Measurements from ENCODE around the gene MUS81.

DNA sequence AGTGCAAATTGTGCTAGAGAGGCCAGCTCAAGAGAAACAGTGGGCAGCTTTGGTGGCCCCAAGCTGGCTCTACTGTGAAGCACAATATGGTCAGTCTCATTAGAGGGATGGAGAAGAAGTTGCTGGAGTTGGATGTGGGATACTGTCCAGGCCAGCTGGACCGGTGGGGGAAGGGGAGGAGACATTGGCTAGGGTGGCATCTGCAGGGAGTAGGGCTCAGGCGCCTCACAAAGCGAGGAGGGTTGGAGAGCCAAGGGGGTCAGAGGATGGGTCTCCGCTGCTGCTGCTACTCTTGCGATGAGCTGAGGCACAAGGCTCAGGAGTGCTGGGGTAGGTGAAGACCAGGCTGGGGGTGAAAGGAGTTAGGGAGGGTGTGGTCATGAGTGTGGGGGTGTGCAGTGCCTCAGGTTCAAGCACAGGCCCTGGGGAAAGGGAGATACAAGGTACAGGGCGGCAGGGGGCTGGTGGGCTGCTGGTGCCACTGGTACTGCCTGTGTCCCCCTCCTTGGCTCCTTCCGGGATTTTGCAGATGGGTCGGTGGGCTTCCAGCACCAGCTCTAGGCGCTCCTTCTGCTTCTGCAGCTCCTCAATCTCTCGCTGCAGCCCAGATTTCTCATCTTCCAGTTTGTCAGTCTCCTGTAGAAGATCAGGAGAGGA lies 32.6 kb downstream of the MUS81 start:
- TF ChIP-seq ZFP36 (IDR thresholded peaks at IDR 0.05; ENCODE audit: borderline replicate concordance, low read depth, low read length, partially characterized antibody) (no peak), TGIF2 (CRISPR knock-in tag; IDR thresholded peaks at IDR 0.05) (no peak), STAT5B (CRISPR knock-in tag; IDR thresholded peaks at IDR 0.05) (no peak), RAD21 (CRISPR knock-in tag; IDR thresholded peaks at IDR 0.05) (no peak), RXRA (CRISPR knock-in tag; IDR thresholded peaks at IDR 0.05) (no peak), RCOR2 (CRISPR knock-in tag; IDR thresholded peaks at IDR 0.05) (no peak), EZH2 (conservative IDR thresholded peaks at IDR 0.05; ENCODE audit: low read depth, low read length) (no peak), NR2C2 (CRISPR knock-in tag; IDR thresholded peaks at IDR 0.05; ENCODE audit: borderline replicate concordance) (no peak), MAFF (IDR thresholded peaks at IDR 0.05; ENCODE audit: low read depth, low read length) (no peak)
- TF ChIP-seq, protein P1, sequence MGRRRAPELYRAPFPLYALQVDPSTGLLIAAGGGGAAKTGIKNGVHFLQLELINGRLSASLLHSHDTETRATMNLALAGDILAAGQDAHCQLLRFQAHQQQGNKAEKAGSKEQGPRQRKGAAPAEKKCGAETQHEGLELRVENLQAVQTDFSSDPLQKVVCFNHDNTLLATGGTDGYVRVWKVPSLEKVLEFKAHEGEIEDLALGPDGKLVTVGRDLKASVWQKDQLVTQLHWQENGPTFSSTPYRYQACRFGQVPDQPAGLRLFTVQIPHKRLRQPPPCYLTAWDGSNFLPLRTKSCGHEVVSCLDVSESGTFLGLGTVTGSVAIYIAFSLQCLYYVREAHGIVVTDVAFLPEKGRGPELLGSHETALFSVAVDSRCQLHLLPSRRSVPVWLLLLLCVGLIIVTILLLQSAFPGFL (CRISPR knock-in tag; IDR thresholded peaks at IDR 0.05), result no peak
- TF ChIP-seq, protein P2, sequence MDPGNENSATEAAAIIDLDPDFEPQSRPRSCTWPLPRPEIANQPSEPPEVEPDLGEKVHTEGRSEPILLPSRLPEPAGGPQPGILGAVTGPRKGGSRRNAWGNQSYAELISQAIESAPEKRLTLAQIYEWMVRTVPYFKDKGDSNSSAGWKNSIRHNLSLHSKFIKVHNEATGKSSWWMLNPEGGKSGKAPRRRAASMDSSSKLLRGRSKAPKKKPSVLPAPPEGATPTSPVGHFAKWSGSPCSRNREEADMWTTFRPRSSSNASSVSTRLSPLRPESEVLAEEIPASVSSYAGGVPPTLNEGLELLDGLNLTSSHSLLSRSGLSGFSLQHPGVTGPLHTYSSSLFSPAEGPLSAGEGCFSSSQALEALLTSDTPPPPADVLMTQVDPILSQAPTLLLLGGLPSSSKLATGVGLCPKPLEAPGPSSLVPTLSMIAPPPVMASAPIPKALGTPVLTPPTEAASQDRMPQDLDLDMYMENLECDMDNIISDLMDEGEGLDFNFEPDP (CRISPR knock-in tag; conservative IDR thresholded peaks at IDR 0.05), result no peak
- TF ChIP-seq, protein P3, sequence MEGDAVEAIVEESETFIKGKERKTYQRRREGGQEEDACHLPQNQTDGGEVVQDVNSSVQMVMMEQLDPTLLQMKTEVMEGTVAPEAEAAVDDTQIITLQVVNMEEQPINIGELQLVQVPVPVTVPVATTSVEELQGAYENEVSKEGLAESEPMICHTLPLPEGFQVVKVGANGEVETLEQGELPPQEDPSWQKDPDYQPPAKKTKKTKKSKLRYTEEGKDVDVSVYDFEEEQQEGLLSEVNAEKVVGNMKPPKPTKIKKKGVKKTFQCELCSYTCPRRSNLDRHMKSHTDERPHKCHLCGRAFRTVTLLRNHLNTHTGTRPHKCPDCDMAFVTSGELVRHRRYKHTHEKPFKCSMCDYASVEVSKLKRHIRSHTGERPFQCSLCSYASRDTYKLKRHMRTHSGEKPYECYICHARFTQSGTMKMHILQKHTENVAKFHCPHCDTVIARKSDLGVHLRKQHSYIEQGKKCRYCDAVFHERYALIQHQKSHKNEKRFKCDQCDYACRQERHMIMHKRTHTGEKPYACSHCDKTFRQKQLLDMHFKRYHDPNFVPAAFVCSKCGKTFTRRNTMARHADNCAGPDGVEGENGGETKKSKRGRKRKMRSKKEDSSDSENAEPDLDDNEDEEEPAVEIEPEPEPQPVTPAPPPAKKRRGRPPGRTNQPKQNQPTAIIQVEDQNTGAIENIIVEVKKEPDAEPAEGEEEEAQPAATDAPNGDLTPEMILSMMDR (CRISPR knock-in tag; IDR thresholded peaks at IDR 0.05), result no peak
- TF ChIP-seq, protein P4, sequence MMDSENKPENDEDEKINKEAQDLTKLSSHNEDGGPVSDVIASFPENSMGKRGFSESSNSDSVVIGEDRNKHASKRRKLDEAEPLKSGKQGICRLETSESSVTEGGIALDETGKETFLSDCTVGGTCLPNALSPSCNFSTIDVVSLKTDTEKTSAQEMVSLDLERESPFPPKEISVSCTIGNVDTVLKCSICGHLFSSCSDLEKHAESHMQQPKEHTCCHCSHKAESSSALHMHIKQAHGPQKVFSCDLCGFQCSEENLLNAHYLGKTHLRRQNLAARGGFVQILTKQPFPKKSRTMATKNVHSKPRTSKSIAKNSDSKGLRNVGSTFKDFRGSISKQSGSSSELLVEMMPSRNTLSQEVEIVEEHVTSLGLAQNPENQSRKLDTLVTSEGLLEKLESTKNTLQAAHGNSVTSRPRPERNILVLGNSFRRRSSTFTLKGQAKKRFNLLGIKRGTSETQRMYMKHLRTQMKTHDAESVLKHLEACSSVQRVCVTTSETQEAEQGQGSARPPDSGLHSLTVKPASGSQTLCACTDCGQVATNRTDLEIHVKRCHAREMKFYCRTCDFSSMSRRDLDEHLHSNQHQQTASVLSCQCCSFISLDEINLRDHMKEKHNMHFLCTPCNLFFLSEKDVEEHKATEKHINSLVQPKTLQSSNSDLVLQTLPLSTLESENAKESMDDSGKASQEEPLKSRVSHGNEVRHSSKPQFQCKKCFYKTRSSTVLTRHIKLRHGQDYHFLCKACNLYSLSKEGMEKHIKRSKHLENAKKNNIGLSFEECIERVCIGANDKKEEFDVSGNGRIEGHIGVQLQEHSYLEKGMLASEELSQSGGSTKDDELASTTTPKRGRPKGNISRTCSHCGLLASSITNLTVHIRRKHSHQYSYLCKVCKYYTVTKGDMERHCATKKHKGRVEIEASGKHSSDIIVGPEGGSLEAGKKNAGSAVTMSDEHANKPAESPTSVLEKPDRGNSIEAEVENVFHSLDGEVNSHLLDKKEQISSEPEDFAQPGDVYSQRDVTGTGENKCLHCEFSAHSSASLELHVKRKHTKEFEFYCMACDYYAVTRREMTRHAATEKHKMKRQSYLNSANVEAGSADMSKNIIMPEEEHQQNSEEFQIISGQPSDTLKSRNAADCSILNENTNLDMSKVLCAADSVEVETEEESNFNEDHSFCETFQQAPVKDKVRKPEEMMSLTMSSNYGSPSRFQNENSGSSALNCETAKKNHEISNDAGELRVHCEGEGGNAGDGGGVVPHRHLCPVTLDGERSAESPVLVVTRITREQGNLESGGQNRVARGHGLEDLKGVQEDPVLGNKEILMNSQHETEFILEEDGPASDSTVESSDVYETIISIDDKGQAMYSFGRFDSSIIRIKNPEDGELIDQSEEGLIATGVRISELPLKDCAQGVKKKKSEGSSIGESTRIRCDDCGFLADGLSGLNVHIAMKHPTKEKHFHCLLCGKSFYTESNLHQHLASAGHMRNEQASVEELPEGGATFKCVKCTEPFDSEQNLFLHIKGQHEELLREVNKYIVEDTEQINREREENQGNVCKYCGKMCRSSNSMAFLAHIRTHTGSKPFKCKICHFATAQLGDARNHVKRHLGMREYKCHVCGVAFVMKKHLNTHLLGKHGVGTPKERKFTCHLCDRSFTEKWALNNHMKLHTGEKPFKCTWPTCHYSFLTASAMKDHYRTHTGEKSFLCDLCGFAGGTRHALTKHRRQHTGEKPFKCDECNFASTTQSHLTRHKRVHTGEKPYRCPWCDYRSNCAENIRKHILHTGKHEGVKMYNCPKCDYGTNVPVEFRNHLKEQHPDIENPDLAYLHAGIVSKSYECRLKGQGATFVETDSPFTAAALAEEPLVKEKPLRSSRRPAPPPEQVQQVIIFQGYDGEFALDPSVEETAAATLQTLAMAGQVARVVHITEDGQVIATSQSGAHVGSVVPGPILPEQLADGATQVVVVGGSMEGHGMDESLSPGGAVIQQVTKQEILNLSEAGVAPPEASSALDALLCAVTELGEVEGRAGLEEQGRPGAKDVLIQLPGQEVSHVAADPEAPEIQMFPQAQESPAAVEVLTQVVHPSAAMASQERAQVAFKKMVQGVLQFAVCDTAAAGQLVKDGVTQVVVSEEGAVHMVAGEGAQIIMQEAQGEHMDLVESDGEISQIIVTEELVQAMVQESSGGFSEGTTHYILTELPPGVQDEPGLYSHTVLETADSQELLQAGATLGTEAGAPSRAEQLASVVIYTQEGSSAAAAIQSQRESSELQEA (CRISPR knock-in tag; IDR thresholded peaks at IDR 0.05; ENCODE audit: not compliant biosample characterization), result no peak
- TF ChIP-seq, protein P5, sequence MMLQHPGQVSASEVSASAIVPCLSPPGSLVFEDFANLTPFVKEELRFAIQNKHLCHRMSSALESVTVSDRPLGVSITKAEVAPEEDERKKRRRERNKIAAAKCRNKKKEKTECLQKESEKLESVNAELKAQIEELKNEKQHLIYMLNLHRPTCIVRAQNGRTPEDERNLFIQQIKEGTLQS (CRISPR knock-in tag; IDR thresholded peaks at IDR 0.05), result no peak

Data from HepG2 (cell line).